GM12872 (cell line): ENCODE measurements around the gene RNF157.

Experiments used
- TF ChIP-seq, protein P1 (sequence below): IDR thresholded peaks from 3 replicates; pipeline ENCODE4 v1.5.1; 2011; ENCODE audit warnings: low read depth, mild to moderate bottlenecking, low read length, moderate library complexity; ENCODE audit not compliant: insufficient read depth

The RNF157 gene

DNA sequence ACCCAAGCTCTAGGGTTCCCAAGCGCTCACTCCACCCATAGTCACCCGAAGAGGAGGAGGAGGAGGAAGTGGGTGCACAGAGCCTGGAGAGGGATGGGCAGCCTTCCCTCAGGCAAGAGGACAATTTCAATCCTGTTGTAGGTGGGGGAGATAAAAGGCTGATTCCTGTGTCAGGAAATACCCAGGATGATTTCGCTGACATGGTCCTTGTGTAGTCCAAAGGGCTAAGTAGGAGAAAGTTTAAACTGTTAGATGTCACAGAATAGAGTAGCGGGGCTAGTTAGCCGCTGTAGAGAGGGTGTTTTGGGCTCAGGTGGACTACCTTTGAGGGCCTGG is 135.4 kb downstream of the RNF157 start:
- TF ChIP-seq, protein P1, sequence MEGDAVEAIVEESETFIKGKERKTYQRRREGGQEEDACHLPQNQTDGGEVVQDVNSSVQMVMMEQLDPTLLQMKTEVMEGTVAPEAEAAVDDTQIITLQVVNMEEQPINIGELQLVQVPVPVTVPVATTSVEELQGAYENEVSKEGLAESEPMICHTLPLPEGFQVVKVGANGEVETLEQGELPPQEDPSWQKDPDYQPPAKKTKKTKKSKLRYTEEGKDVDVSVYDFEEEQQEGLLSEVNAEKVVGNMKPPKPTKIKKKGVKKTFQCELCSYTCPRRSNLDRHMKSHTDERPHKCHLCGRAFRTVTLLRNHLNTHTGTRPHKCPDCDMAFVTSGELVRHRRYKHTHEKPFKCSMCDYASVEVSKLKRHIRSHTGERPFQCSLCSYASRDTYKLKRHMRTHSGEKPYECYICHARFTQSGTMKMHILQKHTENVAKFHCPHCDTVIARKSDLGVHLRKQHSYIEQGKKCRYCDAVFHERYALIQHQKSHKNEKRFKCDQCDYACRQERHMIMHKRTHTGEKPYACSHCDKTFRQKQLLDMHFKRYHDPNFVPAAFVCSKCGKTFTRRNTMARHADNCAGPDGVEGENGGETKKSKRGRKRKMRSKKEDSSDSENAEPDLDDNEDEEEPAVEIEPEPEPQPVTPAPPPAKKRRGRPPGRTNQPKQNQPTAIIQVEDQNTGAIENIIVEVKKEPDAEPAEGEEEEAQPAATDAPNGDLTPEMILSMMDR, result no peak

DNA sequence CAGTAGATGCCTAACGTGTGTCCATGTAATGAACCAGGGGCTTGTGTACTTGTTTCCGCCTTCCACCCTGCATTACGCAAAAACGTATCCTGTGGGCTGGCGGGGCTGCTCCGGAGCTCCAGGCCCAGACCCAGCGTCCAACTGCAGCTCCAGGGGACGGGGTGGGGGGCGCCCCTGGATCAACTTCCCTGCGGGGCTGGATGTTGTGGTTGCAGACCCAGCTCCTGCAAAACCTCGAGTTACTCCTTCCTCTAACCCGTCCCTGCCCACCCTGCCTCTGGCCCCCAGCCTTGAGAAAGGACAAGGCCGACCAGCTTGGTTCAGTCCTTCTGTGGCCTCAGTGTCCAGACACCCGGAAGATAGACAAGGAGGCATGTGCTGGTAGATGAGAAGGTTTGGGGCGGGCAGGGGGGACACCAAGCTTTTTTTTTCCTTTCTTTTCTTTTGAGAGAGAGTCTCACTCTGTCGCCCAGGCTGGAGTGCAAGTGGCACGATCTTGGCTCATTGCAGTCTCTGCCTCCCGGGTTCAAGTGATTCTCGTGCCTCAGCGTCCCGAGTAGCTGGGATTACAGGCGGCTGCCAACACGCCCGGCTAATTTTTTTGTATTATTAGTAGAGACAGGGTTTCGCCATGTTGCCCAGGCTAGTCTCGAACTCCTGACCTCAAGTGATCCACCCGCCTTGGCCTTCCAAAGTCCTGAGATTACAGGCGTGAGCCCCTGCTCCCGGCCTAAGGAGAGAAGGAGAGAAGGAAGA is 136.0 kb downstream of the RNF157 start:
- TF ChIP-seq, protein P1, result no peak

GRCh38 chr17:76103274-76104139 is 136.8 kb downstream of the RNF157 start, which contains the start of gene EXOC7:
Gene EXOC7 (minus strand): TSS chr17:76103787. CDS start chr17:76103692, 95 bp downstream.
- TF ChIP-seq, protein P1, result no peak

GRCh38 chr17:76102944-76103273 is 137.4 kb downstream of the RNF157 start:
- TF ChIP-seq, protein P1, result no peak

- TF ChIP-seq, protein P1, result no peak
Observed at GRCh38 chr17:76097716-76098295, 142.5 kb downstream of the RNF157 start.

- TF ChIP-seq, protein P1, result no peak
Observed at GRCh38 chr17:76095943-76096342, 144.3 kb downstream of the RNF157 start.

- TF ChIP-seq, protein P1, result no peak
Observed at GRCh38 chr17:76094046-76094445, 146.2 kb downstream of the RNF157 start.
